Measurements from ENCODE around the gene CDH12.
"Not testable (repeated sequence)": the region's sequence is repeated elsewhere in the genome, so short reads cannot be mapped to it uniquely, and the experiment has no call there.

CDH12 gene

DNA sequence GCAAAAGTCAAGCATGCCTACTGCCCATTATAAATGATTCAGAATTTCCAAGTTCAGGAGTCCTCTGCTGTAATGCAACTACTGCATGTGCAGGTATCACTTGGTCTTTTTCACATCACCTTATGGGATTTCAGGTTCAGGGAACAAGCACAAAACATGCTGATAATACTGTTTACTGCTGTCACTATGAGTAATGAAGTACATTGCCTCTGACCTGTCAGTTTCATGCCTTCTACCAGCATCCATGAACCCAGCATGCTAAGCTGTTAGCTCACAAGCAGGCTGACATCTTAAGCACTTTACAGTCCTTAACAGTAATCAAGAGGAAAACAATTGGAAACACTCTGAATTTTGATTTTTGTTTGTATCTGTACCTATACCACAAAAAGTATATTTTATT is 743.8 kb downstream of the CDH12 start:
- no peak for DNase-seq

GRCh38 chr5:22108545-22108944 is 744.6 kb downstream of the CDH12 start:
- DNase-seq, result no peak

- no peak for DNase-seq
Measured at GRCh38 chr5:22102823-22103359, 750.3 kb downstream of the CDH12 start.

DNA sequence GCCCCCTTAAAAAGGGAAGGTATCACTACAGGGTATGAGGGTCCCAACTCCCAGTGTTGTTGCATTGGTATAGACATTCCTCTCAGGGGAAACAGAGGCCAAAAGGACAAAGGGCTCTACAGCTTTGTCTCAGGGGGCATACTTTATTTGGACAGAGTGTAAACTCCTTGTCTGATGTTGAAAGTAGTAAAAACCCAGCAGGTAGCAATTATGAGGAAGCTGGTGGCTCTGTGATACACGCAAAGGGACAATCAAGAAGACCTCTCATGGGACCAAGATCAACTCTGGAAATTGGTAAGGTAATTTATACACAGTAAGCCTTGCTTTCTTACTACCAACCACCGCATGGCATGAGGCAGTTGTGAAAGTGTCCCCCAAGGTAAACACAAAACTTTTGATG is 764.6 kb downstream of the CDH12 start:
- no peak for DNase-seq

DNA sequence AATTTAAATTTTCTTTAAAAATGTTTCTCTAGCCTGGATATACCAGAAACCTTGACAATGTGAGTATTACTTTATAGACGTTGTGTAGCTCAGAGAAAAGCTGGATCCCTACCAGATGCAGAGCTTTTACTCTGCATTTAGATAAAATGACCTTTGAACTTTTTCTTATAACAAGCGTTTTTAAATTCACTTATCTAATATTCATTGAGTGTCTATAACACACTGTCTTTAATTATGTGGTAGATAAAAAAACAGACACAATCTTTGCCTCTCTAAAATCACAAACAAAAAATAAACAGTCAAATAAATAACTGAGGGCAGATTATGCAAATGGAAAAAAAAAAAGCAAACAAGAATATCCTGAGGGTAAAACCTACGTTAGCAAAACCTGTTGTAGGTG is 773.6 kb downstream of the CDH12 start:
- no peak for DNase-seq

DNA sequence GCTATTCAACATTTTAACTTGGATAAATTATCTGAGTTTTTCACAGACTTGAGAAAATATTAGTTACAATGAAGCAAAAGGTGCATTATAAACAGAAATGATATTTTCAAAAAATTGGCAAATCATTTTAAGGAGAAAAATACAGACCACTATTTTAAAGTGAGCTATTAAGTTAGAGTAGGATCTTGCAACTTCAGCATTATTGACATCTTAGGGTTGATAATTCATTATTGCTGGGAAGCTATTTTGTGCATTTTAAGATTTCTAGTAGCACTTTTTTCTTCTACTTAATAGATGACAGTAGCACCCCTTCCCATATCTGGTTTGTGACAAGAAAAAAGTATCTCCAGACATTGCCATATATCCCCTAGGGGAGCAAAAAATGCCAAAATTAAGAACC is 774.1 kb downstream of the CDH12 start:
- DNase-seq, result no peak

DNA sequence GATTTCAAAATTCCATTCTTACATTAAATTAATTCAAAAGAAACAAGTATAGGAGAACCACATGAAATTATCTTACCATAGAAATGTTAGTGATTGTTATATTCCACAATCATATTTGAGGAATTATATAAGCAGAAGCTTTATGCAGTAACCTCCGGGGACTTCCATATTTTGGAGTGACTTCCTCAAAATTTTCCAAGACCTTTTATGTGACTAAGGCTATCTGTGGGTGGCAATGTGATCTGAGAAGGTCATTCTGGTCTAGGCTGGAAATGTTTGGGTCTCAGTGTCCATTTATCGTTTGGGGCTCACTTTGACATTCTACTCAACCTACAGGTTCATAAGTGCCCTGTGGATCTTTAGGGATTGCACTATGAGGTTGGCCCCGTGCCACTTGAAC is 776.6 kb downstream of the CDH12 start:
- no peak for DNase-seq

- no peak for DNase-seq
Measured at GRCh38 chr5:22070186-22070728, 782.9 kb downstream of the CDH12 start.

- DNase-seq, result no peak
Measured at GRCh38 chr5:22063717-22064116, 789.4 kb downstream of the CDH12 start.

- DNase-seq, result no peak
Measured at GRCh38 chr5:22058620-22059019, 794.5 kb downstream of the CDH12 start.

DNA sequence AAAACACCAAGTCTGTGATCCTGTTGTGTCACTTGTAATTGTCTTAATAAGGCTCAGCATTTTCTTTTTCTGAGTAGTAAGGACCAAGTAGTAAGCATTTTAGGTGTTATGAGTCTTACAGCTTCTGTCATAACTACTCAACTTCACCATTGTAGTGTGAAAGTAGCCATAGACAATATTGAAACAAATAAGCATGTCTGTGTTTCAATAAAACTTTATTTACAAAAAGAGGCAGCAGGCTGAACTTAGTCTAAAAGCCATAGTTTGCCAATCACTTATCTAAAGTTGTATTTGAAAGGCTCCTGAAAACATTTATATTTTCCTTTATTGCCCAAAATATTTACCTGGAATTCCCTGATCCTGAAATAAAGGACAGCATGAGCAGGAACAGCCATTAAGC is 796.1 kb downstream of the CDH12 start:
- DNase-seq, result no peak

DNA sequence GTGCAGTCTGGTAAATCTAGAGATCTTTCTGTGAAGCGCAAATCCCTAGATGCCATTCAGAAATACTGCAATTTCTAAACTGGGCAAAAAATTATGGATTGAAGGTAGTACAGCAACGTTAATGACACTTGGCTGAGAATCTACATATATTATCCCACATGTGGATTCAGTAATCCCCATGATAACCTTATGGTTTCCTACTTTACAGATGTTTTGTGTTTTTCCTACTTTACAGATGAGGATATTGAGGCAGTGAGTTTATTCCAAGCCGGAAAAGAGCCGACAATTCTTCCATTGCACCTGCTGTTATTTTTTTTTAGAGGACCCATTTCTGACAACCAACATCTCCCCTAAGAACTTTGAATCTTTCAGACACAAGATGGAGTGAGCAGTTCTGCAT is 796.5 kb downstream of the CDH12 start:
- DNase-seq, result no peak

GRCh38 chr5:22053195-22053594 is 799.9 kb downstream of the CDH12 start:
- no peak for DNase-seq

DNA sequence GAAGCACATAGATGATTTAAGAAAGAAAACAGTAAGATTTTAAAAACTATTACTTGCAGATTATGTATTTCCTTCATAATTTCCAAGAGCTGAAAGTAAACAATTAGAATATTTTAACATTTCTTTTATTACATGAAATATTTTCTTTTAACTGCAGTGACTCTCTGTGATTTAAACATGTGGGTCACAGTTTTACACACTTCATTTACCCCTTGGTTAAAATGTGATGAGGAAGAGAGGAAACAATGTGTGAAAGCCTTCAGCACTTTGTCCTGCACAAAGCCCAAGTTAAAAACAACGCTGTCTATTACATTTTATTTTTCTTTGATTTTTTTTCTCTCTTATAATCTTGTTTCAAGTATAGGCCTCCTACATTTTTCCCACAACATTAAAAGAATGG is 801.3 kb downstream of the CDH12 start:
- DNase-seq, result no peak

DNA sequence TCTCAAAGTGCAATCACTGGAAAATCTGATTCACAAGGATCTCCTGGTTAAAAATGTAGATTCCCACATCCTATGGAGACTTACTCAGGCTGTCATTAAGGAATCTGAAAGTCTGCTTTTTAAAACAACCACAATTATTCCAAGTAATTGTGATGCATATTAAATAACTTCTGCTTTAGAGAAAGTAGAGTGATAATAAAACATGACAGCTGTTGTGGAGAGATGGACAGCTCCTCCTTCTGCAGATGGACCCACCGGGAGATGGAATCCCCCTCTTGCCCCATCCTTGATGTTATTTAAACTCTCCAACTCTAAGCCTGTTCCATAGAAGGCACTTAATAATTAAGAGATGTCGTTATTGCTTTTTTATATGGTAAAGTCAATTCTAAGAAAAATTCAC is 802.2 kb downstream of the CDH12 start:
- no peak for DNase-seq

GRCh38 chr5:22044229-22044628 is 808.9 kb downstream of the CDH12 start:
- no peak for DNase-seq

DNA sequence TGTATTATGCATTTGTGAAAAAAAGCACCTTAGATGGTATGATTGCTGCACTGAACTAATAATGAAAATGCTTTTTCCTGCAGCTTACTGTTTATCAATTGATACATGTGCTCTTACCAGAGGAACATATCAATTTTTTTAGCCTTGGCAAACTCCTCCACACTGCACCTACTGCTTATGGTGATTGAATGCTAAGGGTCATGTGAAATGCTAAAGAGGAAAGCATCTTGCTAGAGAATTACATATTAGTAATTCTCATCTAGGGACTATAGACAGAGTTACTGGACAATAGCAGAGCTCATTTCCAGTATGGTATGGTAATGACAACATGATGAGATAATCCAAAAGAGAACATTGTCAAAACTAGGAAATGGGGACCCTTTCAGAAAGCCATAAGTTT is 817.1 kb downstream of the CDH12 start:
- no peak for DNase-seq

DNA sequence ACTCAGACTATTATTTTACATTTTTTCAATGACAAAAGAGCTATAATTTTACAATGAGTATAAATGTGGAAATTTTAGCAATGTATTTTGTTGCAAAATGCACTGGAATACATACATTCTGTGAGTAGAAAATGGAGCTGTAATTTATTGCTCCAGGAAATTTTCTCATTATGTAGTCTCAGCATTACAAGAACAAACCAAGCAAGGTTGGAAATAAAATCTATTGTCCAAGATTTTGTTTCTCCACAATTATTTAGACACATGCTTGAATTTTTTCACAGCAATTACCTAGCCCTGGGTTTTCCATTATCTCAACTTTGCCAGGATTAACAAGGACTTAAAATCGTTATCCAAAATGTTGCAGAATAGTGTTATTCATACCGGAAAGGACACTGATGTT is 820.1 kb downstream of the CDH12 start:
- no peak for DNase-seq

DNA sequence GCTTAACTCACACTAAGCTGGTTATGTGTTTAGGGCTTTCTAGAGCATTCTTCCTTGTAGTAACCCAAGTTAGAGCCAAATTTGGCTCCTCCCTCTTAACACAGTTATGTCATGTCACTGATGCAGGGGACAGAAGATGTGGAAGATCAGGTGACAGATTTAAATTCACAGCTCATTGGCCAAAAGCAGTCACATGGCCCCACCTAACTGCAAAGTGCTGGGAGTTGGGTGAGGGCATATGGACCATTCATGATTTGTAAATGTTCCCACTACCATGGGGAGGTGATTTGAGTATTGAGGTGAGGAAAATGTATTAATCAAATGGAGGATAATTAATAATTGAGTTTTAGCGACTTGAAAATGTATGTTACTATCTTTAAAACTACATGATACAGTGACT is 829.4 kb downstream of the CDH12 start:
- DNase-seq, result no peak

DNA sequence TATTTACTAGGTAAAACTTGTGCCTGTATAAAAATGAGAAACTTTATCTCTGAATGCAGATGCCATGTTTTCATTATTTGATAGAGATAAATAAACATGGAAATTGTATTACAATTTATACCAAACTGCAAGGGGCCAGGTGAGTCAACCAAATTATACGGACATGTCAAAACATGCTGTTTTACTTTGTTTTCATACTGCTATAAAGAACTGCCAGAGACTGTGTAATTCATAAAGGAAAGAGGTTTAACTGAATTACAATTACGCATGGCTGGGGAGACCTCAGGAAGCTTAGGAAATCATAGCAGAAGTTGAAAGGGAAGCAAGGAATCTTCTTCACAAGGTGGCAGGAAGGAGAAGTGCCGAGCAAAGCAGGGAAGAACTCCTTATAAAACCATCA is 840.3 kb downstream of the CDH12 start:
- DNase-seq, result not testable (repeated sequence)

GRCh38 chr5:22010808-22011207 is 842.3 kb downstream of the CDH12 start:
- DNase-seq, result not testable (repeated sequence)

DNA sequence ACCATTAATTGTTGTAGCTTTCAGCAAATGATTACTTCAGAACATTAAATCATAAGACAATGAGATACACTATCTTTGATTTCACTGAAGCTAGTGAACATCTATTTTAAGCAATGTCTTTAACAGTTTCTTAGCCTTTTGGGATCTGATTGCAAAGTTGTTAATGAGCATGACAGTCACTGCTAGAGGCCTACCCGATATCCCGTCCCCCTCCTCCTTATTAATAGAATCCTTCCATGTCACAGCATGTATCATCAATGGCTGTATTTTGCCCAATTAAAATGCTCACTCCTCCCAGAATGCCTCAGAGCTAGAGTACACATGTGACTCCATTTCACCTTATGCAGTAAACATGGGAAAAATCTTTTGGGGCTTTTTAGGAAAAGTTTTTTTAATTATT is 852.0 kb downstream of the CDH12 start:
- not testable (repeated sequence) for DNase-seq

- DNase-seq, result not testable (repeated sequence)
Measured at GRCh38 chr5:21985799-21986198, 867.3 kb downstream of the CDH12 start.

- DNase-seq, result not testable (repeated sequence)
Measured at GRCh38 chr5:21951571-21951970, 901.6 kb downstream of the CDH12 start.

DNA sequence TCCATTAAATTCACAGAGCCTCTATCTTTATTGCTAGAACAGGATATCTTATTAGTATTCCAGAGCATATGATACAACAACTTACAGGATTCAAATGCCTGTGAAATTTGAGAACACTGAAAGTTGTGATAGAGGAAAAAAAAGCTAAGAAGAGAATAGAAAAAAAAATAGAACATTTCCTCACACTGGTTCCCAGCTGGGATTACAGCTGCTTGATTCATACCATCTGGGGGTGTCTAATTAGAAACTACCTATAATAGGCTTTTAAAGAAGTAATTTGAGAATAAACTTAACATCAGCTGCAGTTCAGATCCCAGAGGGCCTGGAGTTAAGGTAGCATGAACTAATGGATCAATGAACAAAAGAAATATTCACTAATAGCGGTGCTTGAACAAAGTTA is 922.0 kb downstream of the CDH12 start:
- no peak for DNase-seq

Measured in CD4-positive, alpha-beta T cell treated with Interleukin-10 for 1 hour (primary cell).